ENCODE results near the gene IGSF3.

GRCh38 chr1:116692879-116693278 is 25.3 kb upstream of the IGSF3 start:
- TF ChIP-seq CTCF (IDR thresholded peaks at IDR 0.05; ENCODE audit: poor library complexity): no peak
- no peak for TF ChIP-seq EZH2phosphoT487 (IDR thresholded peaks at IDR 0.05; ENCODE audit: low read depth, severe bottlenecking, unreplicated experiment)
